ENCODE measurements around the gene L3MBTL1.

The L3MBTL1 gene

GRCh38 chr20:43536817-43537440 lies 29.4 kb downstream of the L3MBTL1 start:
- no peak for DNase-seq

DNA sequence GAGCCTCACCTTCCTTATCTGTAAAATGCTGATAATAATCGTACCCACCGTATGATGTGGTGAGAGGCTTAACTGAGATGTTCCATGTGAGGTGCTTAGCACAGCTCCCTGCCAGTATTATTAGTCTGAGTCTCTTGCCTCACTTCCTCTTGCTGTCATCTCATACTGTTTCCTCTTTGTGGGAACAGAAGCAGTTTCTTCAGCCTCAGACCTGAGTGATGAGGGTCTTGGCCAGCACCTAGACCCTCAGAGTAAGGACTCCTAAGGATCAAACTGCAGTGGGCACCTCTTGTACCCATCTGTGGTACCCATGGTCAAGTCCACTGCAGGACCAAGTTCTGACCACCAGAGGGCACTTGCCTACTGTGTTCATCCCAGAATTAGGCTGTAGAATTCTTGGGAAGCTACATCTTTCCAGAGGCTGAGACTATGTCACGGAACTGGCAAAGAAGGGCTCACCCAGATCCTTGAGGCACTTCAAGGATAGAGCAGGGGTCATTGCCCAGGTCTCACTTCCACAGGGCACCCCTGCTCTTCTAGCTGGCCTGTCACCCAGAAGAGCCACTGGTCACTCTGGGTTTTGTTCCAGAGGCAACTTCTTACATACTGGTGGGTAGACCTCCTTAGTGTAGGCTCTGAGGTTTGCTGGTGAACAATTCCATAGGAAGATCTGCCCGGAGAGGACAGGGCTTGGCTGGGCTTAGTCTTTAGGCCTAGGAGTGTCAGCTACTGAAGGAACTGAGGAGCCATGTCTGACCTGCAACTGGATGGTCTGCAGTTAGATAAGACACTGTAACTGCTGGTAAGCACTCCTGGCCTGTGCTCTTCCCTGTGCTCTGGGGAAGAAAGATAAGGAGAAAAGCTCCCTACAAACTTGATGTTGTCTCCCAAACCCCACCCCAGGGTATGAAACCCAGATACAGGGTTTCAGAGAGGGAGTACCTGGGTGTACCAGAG lies 30.7 kb downstream of the L3MBTL1 start:
- DNase-seq, result peak; percentile 45

DNA sequence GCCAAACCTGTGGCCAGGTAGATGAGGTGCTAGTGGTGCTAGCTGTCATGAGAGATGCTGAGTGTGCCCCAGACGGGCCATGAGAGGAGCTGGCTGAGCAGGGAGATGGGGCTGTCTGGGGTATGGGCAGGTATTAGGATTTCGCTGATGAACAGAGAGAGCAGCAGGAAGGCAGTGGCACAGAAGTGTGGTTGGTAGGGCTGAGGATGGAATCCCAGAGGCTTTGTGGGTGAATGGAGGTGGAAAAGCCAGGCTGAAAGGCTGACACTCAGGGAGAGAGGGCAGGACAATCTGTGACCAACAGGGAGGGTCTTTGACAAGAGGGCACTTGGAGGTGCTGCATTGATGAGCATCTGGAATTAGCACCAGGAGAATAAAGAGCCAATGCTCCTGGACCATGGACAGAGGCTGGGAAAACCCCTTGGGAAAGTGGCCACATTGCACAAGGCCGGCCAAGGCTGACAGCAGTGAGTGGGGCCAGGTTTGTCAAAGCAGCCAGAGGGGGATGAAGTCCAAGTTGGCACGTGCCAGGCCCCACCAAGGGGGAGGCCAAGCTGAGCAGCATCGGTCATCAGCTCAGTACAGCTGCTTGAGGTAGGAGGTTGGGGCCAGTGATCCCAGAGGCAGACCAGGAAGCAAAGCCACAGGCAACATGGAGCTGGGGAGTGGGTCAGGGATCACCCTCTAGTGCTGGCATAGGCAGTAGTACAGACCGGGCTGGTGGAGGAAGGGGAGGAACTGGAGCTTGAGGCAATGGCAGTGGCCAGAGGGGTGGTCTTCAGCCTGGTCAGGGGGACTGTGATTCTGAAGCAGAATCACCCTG lies 31.6 kb downstream of the L3MBTL1 start:
- DNase-seq, result no peak

DNA sequence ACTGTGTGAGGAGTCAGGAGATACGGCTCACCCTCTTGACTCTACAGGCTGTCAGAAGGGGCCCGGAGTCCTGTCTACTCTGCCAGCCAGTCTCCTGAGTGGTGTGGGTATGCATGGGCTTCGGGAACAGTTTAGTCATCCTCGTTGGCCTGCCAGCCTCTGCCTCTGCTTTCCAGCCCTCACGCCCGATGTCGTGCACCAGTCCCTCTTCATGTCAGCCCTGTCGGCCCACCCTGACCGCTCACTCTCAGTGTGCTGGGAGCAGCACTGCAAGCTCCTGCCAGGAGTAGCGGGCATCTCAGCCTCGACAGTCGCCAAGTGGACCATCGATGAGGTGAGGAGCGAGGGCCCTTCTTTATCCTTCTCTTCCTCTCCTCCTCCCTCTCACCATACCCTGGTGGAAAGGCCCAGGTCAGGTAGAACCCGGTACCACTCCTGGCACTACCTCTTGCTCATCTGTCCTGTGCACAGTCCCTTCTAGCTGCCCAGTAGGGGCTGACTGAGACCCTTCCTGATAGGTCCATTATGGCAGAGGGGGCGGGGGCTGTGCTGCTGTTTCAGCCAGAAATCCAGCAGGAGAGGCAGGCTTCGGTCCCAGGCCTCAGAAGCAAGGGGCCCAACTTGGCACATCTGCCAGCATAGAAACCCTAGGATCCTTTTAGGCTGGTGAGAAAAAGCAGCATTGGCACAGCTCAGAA lies 32.6 kb downstream of the L3MBTL1 start:
- DNase-seq, result no peak

DNA sequence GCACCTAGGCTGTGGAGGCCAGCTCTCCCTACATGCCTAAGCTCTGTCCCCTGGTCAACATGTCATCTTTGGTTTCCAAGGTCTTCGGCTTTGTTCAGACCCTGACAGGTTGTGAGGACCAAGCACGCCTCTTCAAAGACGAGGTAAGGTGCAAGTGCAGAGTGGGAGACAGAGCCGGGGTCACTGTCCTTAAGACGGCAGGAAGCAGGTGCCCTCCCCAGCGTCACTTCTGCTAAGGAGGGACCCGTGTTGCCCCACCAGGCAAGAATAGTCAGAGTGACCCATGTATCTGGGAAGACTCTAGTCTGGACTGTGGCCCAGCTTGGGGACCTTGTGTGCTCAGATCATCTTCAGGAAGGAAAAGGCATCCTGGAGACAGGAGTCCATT lies 33.2 kb downstream of the L3MBTL1 start:
- DNase-seq, result no peak

DNA sequence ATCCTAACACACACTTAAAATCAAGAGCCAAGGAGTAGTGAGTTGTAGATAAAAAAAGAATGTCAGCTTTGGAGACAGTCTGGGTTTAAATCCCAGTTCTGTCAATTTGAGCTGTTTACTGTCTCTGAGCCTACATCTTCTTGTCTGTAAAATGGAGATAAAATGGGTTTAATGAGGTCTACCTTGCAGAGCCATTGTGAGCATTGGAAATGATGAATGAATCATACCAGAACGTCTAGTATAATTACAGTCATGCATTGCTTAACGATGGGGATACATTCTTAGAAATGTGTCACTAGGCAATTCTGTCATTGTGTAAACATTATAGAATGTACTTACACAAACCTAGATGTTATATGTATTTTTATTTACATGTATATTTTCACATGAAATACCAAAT lies 33.7 kb downstream of the L3MBTL1 start:
- no peak for DNase-seq

GRCh38 chr20:43542161-43542560 lies 34.7 kb downstream of the L3MBTL1 start:
- DNase-seq, result no peak

DNA sequence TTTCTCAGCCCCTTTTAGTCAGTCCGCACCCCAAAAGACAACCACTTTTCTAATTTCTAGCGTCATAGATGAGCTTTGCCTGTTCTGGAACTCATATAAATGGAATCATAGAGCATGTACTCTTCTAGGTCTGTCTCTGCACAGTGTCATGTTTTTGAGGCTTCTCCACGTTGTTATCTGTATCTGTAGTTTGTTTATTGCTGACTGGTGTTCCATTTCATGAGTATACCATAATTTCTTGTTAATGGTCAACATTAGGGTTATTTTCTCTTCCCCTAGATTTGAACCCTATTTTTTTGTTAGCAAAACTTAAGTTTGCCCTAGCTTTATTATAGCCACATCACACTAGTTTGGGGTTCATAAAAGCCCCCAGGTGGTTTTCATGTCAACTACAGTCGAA lies 35.2 kb downstream of the L3MBTL1 start:
- no peak for DNase-seq

DNA sequence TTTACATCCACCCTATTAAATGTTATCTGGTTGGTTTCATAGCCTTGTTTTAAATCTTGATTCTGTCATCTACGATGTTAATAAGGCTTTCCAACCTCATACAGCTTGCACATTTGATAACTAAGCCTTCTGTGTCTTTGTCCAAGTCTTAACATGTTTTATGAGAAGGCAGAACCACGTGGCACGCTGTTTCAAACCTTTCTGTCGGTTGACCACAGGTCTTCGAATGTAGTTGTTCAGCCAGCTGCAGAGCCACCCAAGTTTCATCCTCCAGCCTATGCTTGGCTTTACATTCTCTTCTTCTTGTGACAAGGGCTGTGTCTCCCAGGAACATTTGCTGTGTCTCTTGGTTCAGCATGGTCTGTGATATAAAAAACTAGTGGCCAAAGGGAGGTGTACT lies 35.6 kb downstream of the L3MBTL1 start:
- no peak for DNase-seq

- DNase-seq, result no peak
Measured at GRCh38 chr20:43544501-43544900, 37.0 kb downstream of the L3MBTL1 start.

GRCh38 chr20:43545837-43546578 lies 38.5 kb downstream of the L3MBTL1 start:
- no peak for DNase-seq

DNA sequence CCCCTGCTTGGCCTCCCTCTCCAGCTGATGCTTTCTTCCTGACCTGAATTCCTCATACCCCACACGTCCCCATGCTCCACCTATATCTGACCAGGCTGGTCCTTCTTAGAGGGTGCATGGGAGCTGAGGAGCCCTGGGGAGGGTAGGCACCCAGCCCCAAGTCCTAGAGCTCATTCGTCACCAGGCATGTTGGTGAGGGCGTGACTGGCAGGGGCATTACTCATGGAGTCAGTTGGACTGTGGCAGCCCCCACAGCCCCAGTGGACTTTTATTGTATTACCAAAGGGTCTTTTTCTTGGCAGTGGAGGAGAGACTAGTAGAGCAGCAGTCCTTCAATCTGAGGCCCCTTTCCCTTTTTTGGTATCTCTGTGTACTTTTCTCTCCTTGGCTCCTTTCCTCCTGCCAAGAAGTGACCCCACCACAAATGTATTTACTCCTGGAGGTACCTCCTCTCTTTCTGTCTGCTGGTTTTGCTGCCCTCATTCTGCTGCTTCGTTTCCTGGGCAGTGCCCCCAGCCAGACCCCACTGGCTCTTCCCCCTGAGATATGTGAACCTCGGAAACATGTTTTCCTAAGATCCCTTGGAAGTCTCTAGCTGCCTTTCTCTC lies 40.9 kb downstream of the L3MBTL1 start:
- DNase-seq, result no peak

DNA sequence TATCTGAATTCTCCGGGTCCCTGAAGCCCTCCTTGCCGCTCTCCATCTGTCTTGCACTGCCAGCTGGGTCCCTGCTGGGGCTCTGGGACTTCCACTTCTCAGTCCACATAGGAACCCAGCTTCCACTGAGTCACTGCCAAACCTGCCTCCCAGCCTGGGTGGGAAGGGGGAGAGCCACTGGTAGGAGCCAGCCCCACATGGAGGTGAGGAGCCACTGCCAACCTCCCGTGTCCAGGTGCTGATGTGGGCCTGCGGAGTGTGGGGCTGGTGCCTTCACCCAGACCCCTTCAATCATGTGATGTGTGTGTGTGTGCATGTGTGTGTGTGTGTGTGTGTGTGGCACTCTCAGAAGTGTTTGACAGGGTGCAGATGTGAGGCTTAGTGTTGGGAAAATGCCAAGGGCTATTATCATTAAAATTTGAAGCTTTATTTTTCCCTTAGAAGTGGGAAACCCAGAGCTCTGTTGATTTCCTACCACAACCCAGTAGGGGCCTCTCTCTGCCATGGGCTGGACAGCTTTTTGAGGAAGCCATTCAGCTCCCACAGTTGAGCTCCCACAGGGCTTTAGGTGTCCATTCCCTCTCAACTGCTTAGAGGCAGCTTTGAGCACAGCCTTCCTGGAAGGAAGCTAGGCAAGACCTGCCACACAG lies 42.0 kb downstream of the L3MBTL1 start:
- no peak for DNase-seq

DNA sequence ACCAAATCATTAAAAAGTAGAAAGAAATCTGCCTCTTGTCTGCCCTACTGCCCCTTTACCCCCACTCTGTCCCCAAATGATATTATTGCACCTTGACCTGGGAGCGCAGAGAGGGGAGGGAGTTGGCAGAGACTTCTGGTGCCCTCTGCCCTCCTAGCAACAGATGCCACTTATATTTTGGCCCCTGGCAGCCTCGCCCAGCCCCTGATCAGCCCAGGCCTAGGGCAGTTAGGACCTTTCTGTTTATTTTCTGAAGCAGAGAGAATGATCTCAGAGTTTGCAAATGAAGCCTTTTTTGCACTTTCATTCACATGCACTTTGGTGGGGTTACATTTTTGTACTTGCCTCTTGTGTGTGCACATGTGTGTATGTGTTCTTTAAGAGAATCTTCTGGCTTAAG lies 43.0 kb downstream of the L3MBTL1 start:
- DNase-seq, result no peak

GRCh38 chr20:43554369-43554768 lies 46.9 kb downstream of the L3MBTL1 start:
- DNase-seq, result no peak

DNA sequence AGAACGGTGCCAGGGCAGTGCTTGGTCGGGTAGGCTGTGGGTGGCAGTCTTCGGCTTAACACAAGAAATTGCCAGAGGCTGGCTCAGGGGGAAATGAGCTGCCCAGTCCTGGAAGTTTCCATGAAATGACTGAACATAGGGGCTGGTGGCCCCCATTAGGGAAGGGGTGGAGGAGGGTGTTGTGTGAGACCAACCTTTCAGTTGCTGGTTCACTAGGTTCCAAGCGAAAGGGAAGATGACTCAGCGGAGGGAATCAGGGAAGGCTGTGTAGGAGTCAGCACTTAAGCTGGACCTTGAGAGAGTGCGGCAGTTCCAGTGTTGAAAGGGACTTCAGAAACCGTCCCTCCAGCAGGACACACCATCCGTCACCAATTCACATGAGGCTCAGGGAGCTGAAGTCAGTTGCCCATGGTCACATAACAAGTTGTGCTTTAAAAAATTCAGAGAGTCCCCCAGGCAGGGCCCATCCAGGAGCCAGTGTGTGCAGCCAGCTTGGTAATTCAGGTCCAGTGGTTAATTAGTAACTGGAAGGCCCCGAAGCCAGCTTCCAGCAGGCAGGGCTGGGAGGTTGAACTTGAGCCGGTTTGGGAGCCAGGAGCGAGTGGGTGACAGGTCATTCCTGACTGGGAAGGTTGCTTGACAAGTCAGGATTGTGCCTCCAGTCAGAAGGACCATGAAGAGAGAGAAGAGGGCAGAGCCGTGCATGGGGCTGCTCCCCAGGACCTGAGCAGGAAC lies 51.1 kb downstream of the L3MBTL1 start, which contains the start of gene SGK2:
Gene SGK2 (plus strand): TSS at position 616 of the 735 bp plus-strand sequence. CDS start 7,469 bp downstream, outside the sequence.
- no peak for DNase-seq

- DNase-seq, result no peak
Measured at GRCh38 chr20:43559147-43559987, 51.9 kb downstream of the L3MBTL1 start.

- DNase-seq, result no peak
Measured at GRCh38 chr20:43560974-43561373, 53.5 kb downstream of the L3MBTL1 start.

DNA sequence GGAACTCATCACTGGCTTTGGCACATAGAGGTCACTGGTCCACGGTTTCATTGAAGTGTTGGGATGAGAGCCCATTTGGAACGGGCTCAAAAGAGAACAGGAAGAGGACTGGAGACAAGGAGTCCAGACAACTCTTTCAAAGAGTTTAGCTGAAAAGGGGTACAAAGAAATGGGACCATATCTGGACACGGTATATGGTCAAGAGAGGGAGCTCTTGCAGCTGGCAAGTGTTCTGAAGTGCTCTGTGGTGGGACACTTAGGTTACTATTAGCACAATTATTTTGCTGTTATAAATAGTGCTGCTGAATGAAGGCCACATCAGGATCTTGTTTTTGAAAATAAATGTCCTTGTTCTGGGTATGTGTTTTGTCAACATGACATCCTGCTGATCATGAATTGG lies 55.9 kb downstream of the L3MBTL1 start:
- no peak for DNase-seq
